Bronchial epithelial cell (primary cell): Measurements from ENCODE around the gene AKAP10. TPM values are rescaled to one million over a fixed set of nuclear protein-coding genes. Genes with fewer than 3 reads are reported as not detected.

ENCODE experiments used
- DNase-seq: peaks from one replicate; pipeline ENCODE4 v3.0.0-alpha.2; 2010; ENCODE audit warnings: low read depth
- FAIRE-seq: peaks from 2 replicates; lab custom pipeline; 2011; peaks lifted over from hg19 to GRCh38; lab: Jason Lieb, UNC
- H3K27me3 ChIP-seq: 2 replicates; pipeline ENCODE4 v1.5.1; 2011; ENCODE audit warnings: low read length; ENCODE audit not compliant: control insufficient read depth, insufficient read depth
- H3K36me3 ChIP-seq: 2 replicates; pipeline ENCODE4 v1.5.1; 2011; ENCODE audit warnings: low read length; ENCODE audit not compliant: control insufficient read depth, insufficient read depth
- H3K4me3 ChIP-seq: 2 replicates; pipeline ENCODE4 v1.5.1; 2011; ENCODE audit warnings: mild to moderate bottlenecking, low read depth, low read length, control low read depth
- total RNA-seq: library from RNA; depleted of rRNA; stranded (reverse); fragments of >200 nt; gene quantifications from 2 replicates; pipeline ENCODE4 v1.2.1, GENCODE V29; 2014
- TF ChIP-seq, protein P1 (sequence below): IDR thresholded peaks from 2 replicates; pipeline ENCODE4 v1.5.1; 2011; ENCODE audit warnings: mild to moderate bottlenecking, moderate library complexity, low read length, control low read depth, inconsistent platforms; ENCODE audit not compliant: insufficient read depth, severe bottlenecking

The AKAP10 gene
- total RNA-seq, 1 donor from 2014 or later: 17.9 TPM

DNA sequence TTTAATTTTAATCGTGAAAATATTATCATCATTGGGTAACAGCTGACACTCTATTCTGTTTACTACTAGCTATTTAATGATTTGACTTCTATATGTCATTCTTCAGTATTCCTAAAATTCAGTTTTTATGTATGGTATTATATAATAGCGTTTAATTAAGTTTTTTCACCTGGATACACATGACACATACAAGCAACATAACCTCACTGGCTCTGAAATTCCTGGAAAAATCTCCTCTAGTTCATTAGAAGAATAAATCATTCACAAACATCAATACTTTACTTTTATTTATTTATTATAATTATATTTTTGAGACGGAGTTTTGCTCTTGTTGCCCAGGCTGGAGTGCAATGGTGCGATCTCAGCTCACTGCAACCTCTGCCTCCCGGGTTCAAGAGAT, 44.0 kb downstream of the AKAP10 start:
- H3K27me3 ChIP-seq: no peaks in the 10 kb centered on the region

DNA sequence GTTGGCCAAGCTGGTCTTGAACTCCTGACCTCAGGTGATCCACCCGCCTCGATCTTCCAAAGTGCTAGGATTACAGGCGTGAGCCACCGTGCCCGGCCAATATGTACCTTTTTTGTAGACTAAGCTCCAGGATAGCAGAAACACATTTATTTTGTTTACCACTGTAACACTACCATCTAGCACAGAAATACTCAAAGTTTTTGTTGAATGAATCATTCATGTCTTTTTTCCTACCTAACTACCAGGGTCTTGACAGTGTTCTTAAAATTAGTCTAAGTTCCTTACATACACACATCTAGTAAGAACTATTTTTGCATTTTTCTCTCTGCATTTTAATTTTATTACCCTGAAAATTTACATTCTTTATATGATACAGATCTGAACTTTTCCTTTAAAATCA, 44.4 kb downstream of the AKAP10 start:
- H3K36me3 ChIP-seq: peaks cover 8% of the 10 kb centered on the region
- FAIRE-seq: no peak
- H3K27me3 ChIP-seq: no peaks in the 10 kb centered on the region
- TF ChIP-seq, protein P1, sequence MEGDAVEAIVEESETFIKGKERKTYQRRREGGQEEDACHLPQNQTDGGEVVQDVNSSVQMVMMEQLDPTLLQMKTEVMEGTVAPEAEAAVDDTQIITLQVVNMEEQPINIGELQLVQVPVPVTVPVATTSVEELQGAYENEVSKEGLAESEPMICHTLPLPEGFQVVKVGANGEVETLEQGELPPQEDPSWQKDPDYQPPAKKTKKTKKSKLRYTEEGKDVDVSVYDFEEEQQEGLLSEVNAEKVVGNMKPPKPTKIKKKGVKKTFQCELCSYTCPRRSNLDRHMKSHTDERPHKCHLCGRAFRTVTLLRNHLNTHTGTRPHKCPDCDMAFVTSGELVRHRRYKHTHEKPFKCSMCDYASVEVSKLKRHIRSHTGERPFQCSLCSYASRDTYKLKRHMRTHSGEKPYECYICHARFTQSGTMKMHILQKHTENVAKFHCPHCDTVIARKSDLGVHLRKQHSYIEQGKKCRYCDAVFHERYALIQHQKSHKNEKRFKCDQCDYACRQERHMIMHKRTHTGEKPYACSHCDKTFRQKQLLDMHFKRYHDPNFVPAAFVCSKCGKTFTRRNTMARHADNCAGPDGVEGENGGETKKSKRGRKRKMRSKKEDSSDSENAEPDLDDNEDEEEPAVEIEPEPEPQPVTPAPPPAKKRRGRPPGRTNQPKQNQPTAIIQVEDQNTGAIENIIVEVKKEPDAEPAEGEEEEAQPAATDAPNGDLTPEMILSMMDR: no peak
- no peak overlapping the region for H3K4me3 ChIP-seq
- DNase-seq: no peak

More for the DNA sequence above, 44.0 kb downstream of the AKAP10 start:
- peaks cover 8% of the 10 kb centered on the region for H3K36me3 ChIP-seq
- FAIRE-seq (no peak), DNase-seq (no peak)
- no peak overlapping the region for H3K4me3 ChIP-seq
- TF ChIP-seq, protein P1: no peak

DNA sequence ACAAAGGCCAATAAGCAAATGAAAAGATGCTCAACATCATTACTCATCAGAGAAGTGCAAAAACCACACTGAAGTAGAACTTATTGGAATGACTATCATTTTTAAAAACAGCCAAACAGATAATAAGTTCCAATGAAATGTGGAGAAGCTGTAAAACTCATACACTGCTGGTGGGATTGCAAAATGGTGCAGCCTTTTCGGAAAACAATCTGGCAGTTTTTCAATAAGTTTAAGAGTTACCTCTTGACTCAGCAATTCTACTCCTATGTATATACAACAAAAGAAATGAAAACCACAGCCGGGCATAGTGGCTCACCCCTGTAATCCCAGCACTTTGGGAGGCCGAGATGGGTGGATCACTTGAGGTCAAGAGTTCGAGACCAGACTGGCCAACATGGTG, 49.3 kb downstream of the AKAP10 start:
- Histone ChIP-seq H3K27me3 (no peaks in the 10 kb centered on the region), H3K36me3 (peaks cover 6% of the 10 kb centered on the region), H3K4me3 (no peak overlapping the region)
- no peak for DNase-seq
- no peak for FAIRE-seq
- TF ChIP-seq, protein P1: no peak

DNA sequence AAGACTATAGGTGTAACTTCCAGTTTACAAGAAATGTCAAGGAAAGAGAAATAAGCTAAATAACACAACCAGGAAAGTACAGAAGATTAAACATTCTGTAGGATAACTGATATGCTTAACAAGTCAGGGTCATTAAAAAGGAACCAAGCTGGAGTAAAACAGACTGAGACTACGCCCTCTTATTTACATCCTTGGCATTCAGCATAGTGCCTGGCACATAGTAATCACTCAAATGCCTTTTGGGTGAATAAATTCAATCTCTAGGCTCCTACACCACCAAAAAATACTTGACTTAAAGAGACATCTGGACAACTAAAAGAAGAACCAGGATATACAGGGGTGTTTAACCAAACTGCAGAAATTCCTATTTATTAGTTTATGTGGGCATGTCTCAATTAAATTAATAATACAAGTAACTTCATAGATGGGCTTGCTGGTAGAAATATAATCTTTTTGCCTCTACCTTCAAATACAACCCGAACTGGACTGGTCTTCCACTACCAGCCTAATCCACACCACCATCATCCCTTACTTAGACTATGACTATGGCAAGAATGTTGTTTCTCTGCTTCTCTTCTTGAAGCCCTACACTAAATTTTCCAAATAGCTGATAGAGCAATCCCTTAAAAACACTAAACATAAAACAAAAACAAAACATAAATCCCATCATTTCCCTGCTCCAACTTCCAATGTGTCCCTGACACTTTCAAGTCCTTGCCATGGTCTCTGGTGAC, 62.2 kb downstream of the AKAP10 start:
- H3K36me3 ChIP-seq: peaks cover 9% of the 10 kb centered on the region
- no peak overlapping the region for H3K4me3 ChIP-seq
- TF ChIP-seq, protein P1: no peak
- FAIRE-seq: no peak
- H3K27me3 ChIP-seq: no peaks in the 10 kb centered on the region
- no peak for DNase-seq

DNA sequence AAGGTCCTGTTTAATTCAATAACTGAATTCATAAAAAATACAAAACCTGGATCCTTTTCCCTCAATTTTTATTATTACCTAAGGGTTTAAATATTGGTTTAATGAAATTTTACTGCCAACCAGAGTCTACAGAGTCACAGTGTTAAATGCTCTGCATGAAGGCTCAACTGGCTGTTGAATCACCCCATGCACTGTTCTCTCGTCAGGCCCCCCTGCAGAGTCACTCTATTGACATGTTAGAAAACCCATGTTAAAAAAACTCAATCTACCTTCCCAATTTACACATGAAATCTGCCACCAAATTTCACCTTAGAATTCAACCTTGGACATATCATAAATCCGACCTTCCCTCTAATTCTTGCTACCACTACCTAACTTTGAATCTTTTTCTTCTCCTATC, 66.6 kb downstream of the AKAP10 start:
- FAIRE-seq: no peak
- no peak for DNase-seq
- no peaks in the 10 kb centered on the region for H3K27me3 ChIP-seq
- H3K36me3 ChIP-seq: peaks cover 13% of the 10 kb centered on the region
- TF ChIP-seq, protein P1: no peak
- no peak overlapping the region for H3K4me3 ChIP-seq

DNA sequence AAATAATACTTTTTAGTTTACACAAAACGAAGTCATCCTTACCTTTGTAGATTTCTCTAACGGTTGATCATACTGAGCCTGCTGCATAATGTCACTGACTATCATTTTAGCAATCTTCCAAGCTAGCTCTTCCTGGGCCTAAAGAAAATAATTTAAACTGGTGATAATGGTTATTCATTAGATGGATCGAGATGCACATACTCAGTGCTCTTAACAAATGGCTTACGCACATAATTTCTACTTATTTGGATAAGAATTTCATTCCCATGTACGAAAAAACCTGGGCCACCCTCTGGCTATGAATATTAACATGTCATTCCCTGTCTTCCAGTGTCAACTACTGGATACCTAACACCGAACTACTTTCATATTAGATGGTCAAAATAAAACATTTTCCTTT, 68.5 kb downstream of the AKAP10 start:
- Histone ChIP-seq H3K4me3 (no peak overlapping the region), H3K27me3 (no peaks in the 10 kb centered on the region), H3K36me3 (peaks cover 15% of the 10 kb centered on the region)
- FAIRE-seq: no peak
- DNase-seq: no peak
- TF ChIP-seq, protein P1: no peak
